ENCODE data around the gene FARS2.
A peak's percentile ranks its signal among the peaks of the same experiment; 100 is the strongest.
"Not testable (repeated sequence)": the region's sequence is repeated elsewhere in the genome, so short reads cannot be mapped to it uniquely, and the experiment has no call there.

Gene FARS2

GRCh38 chr6:5676701-5677100 lies 415.4 kb downstream of the FARS2 start:
- no peak for DNase-seq

- no peak for DNase-seq
Observed at GRCh38 chr6:5677219-5678000, 416.1 kb downstream of the FARS2 start.

GRCh38 chr6:5679270-5679669 lies 418.0 kb downstream of the FARS2 start:
- DNase-seq = no peak

- no peak for DNase-seq
Observed at GRCh38 chr6:5679691-5680090, 418.4 kb downstream of the FARS2 start.

GRCh38 chr6:5680095-5680494 lies 418.8 kb downstream of the FARS2 start:
- DNase-seq = no peak

GRCh38 chr6:5681480-5681879 lies 420.2 kb downstream of the FARS2 start:
- DNase-seq = no peak

GRCh38 chr6:5682530-5682929 lies 421.2 kb downstream of the FARS2 start:
- DNase-seq = no peak

GRCh38 chr6:5683747-5684146 lies 422.4 kb downstream of the FARS2 start:
- DNase-seq = not testable (repeated sequence)

GRCh38 chr6:5684320-5685053 lies 423.2 kb downstream of the FARS2 start:
- no peak for DNase-seq

GRCh38 chr6:5693225-5694145 lies 432.2 kb downstream of the FARS2 start:
- DNase-seq = no peak

GRCh38 chr6:5695260-5696245 lies 434.2 kb downstream of the FARS2 start:
- DNase-seq = no peak

- no peak for DNase-seq
Observed at GRCh38 chr6:5697508-5697907, 436.2 kb downstream of the FARS2 start.

- no peak for DNase-seq
Observed at GRCh38 chr6:5698318-5698717, 437.0 kb downstream of the FARS2 start.

- DNase-seq = not testable (repeated sequence)
Observed at GRCh38 chr6:5699064-5699463, 437.8 kb downstream of the FARS2 start.

GRCh38 chr6:5701174-5701573 lies 439.9 kb downstream of the FARS2 start:
- no peak for DNase-seq

- DNase-seq = no peak
Observed at GRCh38 chr6:5704708-5705107, 443.4 kb downstream of the FARS2 start.

GRCh38 chr6:5705252-5705651 lies 443.9 kb downstream of the FARS2 start:
- no peak for DNase-seq

- peak; percentile 24 for DNase-seq
Observed at GRCh38 chr6:5706124-5707033, 445.1 kb downstream of the FARS2 start.

GRCh38 chr6:5707281-5708045 lies 446.1 kb downstream of the FARS2 start:
- no peak for DNase-seq

- no peak for DNase-seq
Observed at GRCh38 chr6:5710516-5710915, 449.2 kb downstream of the FARS2 start.

Data from stimulated activated CD4-positive, alpha-beta T cell treated with anti-CD3 and anti-CD28 coated beads, Interleukin-1b, Interleukin-23, amount 100 ng/mL, for 48 hours (primary cell).